A673 (cell line): ENCODE data around the gene PARS2. TPM values are rescaled to one million over a fixed set of nuclear protein-coding genes. Genes with fewer than 3 reads are reported as not detected.

Experiments used
- BruUV-seq: library from RNA; stranded (reverse); fragments of 400-500 nt; replicated peaks from 2 replicates; lab custom pipeline; 2021; lab: Mats Ljungman, UMichigan
- CTCF ChIA-PET: fragments of 300-600 bp; sonication (Branson Sonifier 250); formaldehyde crosslinking; loops from one replicate; lab custom pipeline; 2022; ENCODE audit warnings: antibody characterized with exemption; lab: Charles Lee
- POLR2A ChIA-PET: fragments of 300-600 bp; sonication (Branson Sonifier 250); formaldehyde crosslinking; loops from one replicate; lab custom pipeline; 2022; ENCODE audit warnings: antibody characterized with exemption; ENCODE audit not compliant: low non-redundant PET; lab: Charles Lee
- DNase-seq: peaks from one replicate; pipeline ENCODE4 v3.0.0-alpha.2; 2015; ENCODE audit warnings: low spot score
- H3K27ac ChIP-seq: fragments of 200-600 bp; sonication (generic); 2 replicates; pipeline ENCODE4 v1.5.1; 2016; ENCODE audit warnings: mixed run types, low read depth, mild to moderate bottlenecking, mixed read lengths, antibody characterized with exemption, low read length; ENCODE audit not compliant: poor library complexity, severe bottlenecking
- H3K27me3 ChIP-seq: fragments of 200-600 bp; sonication (generic); replicated peaks from 2 replicates; pipeline ENCODE4 v1.6.1; 2017; ENCODE audit warnings: mixed run types, low read depth, mild to moderate bottlenecking, mixed read lengths, antibody characterized with exemption, low read length; ENCODE audit not compliant: insufficient read depth, poor library complexity
- H3K36me3 ChIP-seq: fragments of 200-600 bp; sonication (generic); 2 replicates; pipeline ENCODE4 v1.6.1; 2016; ENCODE audit warnings: mixed run types, mild to moderate bottlenecking, mixed read lengths, antibody characterized with exemption, low read length; ENCODE audit not compliant: insufficient read depth, poor library complexity, severe bottlenecking
- H3K4me1 ChIP-seq: fragments of 200-600 bp; sonication (generic); 2 replicates; pipeline ENCODE4 v1.6.1; 2017; ENCODE audit warnings: mixed run types, mild to moderate bottlenecking, mixed read lengths, antibody characterized with exemption, low read length; ENCODE audit not compliant: insufficient read depth, poor library complexity, severe bottlenecking
- H3K4me3 ChIP-seq: fragments of 200-600 bp; sonication (generic); 2 replicates; pipeline ENCODE4 v1.5.1; 2016; ENCODE audit warnings: low read depth, mixed run types, mild to moderate bottlenecking, mixed read lengths, low read length; ENCODE audit not compliant: poor library complexity, severe bottlenecking
- H3K9me3 ChIP-seq: fragments of 200-600 bp; sonication (generic); 2 replicates; pipeline ENCODE4 v1.6.1; 2016; ENCODE audit warnings: mixed run types, low read depth, mild to moderate bottlenecking, mixed read lengths, antibody characterized with exemption, low read length; ENCODE audit not compliant: poor library complexity, severe bottlenecking
- CTCF ChIP-seq: fragments of 300-800, 200-600 bp; sonication (generic); conservative IDR thresholded peaks from 2 replicates; pipeline ENCODE4 v1.5.1; 2017; ENCODE audit warnings: low read depth, mild to moderate bottlenecking, antibody characterized with exemption, low read length, moderate library complexity, mixed read lengths
- EZH2 ChIP-seq: fragments of 200-600 bp; sonication (generic); IDR thresholded peaks from 2 replicates; pipeline ENCODE4 v1.6.1; 2017; ENCODE audit warnings: borderline replicate concordance, low read depth, mild to moderate bottlenecking, mixed read lengths, antibody characterized with exemption, low read length; ENCODE audit not compliant: poor library complexity, severe bottlenecking
- intact Hi-C: fragments of 100-400 bp; cut with micrococcal nuclease; formaldehyde crosslinking; loops from one replicate; pipeline ENCODE4 v1.10.0; 2022; ENCODE audit not compliant: unreplicated experiment
- total RNA-seq: library from RNA; stranded (reverse); gene quantifications from 2 replicates; pipeline ENCODE4 v1.2.3, GENCODE V29; 2021

PARS2 gene
- total RNA-seq, 1 experiment from 2014 or later, result 6.9 TPM

GRCh38 chr1:54792686-54793282 lies 28.5 kb upstream of the PARS2 start:
- Histone ChIP-seq H3K4me1 (no peaks in the 10 kb centered on the region), H3K36me3 (no peaks in the 10 kb centered on the region), H3K9me3 (peaks cover 6% of the 10 kb centered on the region), H3K4me3 (no peak overlapping the region), H3K27ac (no peak overlapping the region), H3K27me3 (peaks cover 2% of the 10 kb centered on the region)
- DNase-seq, result peak; percentile 37
- TF ChIP-seq EZH2 (no peak), CTCF (no peak)
- POLR2A ChIA-PET, result no interaction called here
- intact Hi-C loops, result loop anchor here (2.0 to 10.0 kb wide), 2 partner anchors 120 to 298 kb away; no protein-coding TSS in a partner anchor
- BruUV-seq, result no TSS peak
- CTCF ChIA-PET, result no interaction called here

DNA sequence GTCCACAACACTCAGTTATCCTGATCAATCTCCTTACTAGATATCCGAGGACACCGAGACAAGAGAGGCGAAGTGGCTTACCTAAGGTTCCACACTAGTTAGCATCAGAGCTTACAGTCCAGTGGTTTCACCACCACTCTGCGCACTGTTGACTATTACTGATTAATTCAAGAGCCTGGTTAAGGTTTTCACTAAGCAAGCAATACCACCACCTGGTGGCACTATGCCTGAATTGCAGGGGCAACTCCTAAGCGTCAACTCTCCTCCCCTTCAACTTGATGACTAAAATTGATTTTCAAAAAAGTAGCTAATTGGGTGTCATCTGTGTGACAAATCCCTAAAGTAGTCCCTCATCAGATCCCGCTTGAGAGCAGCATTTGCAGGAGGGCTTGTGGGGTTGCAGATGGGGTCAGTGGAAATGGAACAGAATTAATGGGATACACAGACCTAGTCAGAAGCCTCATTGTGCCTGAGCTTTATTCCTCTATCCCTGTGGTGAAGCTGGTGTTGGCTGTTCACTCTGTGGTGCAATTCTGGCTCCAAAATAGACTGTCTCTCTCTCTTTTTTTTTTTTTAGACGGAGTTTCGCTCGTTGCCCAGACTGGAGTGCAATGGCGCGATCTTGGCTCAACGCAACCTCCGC lies 27.7 kb upstream of the PARS2 start:
- H3K4me1 ChIP-seq, result no peaks in the 10 kb centered on the region
- H3K9me3 ChIP-seq, result peaks cover 6% of the 10 kb centered on the region
- intact Hi-C loops, result loop anchor here (2.0 to 10.0 kb wide), 2 partner anchors 119 to 297 kb away; no protein-coding TSS in a partner anchor
- DNase-seq, result peak; percentile 74
- ChIA-PET CTCF (no interaction called here), POLR2A (interaction anchor here (0.7 kb wide), 1 partner anchor 90 kb away, joined by 6 read pairs; no protein-coding TSS in a partner anchor)
- H3K27me3 ChIP-seq, result peaks cover 2% of the 10 kb centered on the region
- H3K4me3 ChIP-seq, result no peak overlapping the region
- no peak overlapping the region for H3K27ac ChIP-seq
- H3K36me3 ChIP-seq, result no peaks in the 10 kb centered on the region
- no TSS peak for BruUV-seq
- TF ChIP-seq CTCF (peak; percentile 83), EZH2 (no peak)

DNA sequence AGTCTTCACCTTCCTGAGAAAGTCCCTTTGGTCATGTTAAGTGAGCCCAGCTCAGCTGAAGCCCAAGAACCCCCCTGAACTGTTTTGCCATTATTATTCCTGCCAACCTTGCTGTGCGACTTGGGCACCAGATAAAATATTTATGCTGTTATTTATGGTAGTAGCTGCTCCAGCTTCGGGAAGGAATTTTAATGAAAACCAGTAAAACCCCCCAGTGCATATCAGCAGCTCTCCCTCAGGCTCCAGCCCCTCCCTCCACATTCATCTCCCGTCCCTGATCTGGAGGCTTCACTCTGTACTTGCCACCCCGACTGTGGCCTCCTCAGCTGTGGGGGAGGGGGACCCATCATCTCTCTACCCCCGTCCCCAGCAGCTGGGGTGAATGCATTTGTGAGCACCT lies 24.1 kb upstream of the PARS2 start:
- Histone ChIP-seq H3K36me3 (no peaks in the 10 kb centered on the region), H3K9me3 (peaks cover 6% of the 10 kb centered on the region), H3K27ac (no peak overlapping the region), H3K4me3 (no peak overlapping the region), H3K4me1 (no peaks in the 10 kb centered on the region), H3K27me3 (peaks cover 2% of the 10 kb centered on the region)
- intact Hi-C loops, result no loop called here
- ChIA-PET POLR2A (no interaction called here), CTCF (no interaction called here)
- no peak for DNase-seq
- BruUV-seq, result no TSS peak
- no peak for TF ChIP-seq CTCF
